MM.1S (cell line): ENCODE results near the gene UBTFL1.
"Not testable (repeated sequence)": the region's sequence is repeated elsewhere in the genome, so short reads cannot be mapped to it uniquely, and the experiment has no call there.

ENCODE experiments used
- DNase-seq: peaks from one replicate; pipeline ENCODE4 v3.0.0-alpha.2; 2015
- H2AFZ ChIP-seq: fragments of 300-600 bp; sonication (generic); 2 replicates; pipeline ENCODE4 v1.6.0; 2016; ENCODE audit warnings: antibody characterized with exemption, low read length
- H3F3A ChIP-seq: fragments of 300-600 bp; sonication (generic); 2 replicates; pipeline ENCODE4 v1.6.1; 2016; ENCODE audit warnings: mild to moderate bottlenecking, antibody characterized with exemption, low read length, moderate library complexity, mixed read lengths; ENCODE audit not compliant: insufficient read depth
- H3K27ac ChIP-seq: fragments of 300-600 bp; sonication (generic); 2 replicates; pipeline ENCODE4 v1.5.1; 2016; ENCODE audit warnings: mild to moderate bottlenecking, low read length
- H3K27me3 ChIP-seq: fragments of 300-600 bp; sonication (generic); replicated peaks from 2 replicates; pipeline ENCODE4 v1.6.0; 2016; ENCODE audit warnings: low read length; ENCODE audit not compliant: insufficient read depth
- H3K36me3 ChIP-seq: fragments of 300-600 bp; sonication (generic); replicated peaks from 2 replicates; pipeline ENCODE4 v1.6.1; 2016; ENCODE audit warnings: mild to moderate bottlenecking, low read length, mixed read lengths; ENCODE audit not compliant: insufficient read depth
- H3K4me1 ChIP-seq: fragments of 300-600 bp; sonication (generic); 2 replicates; pipeline ENCODE4 v1.6.1; 2016; ENCODE audit warnings: low read length, mixed read lengths
- H3K4me2 ChIP-seq: fragments of 300-600 bp; sonication (generic); 2 replicates; pipeline ENCODE4 v1.6.0; 2016; ENCODE audit warnings: low read depth, low read length
- H3K4me3 ChIP-seq: fragments of 300-600 bp; sonication (generic); 2 replicates; pipeline ENCODE4 v1.5.1; 2016; ENCODE audit warnings: low read length, mixed read lengths
- H3K79me2 ChIP-seq: fragments of 300-600 bp; sonication (generic); 2 replicates; pipeline ENCODE4 v1.6.1; 2016; ENCODE audit warnings: mixed run types, low read length, mixed read lengths
- H3K9ac ChIP-seq: fragments of 300-600 bp; sonication (generic); 2 replicates; pipeline ENCODE4 v1.6.1; 2016; ENCODE audit warnings: low read length, mixed read lengths
- H3K9me2 ChIP-seq: fragments of 300-600 bp; sonication (generic); replicated peaks from 2 replicates; pipeline ENCODE4 v1.6.1; 2016; ENCODE audit warnings: mild to moderate bottlenecking, low read length, mixed read lengths; ENCODE audit not compliant: insufficient read depth
- H3K9me3 ChIP-seq: fragments of 300-600 bp; sonication (generic); replicated peaks from 2 replicates; pipeline ENCODE4 v1.6.1; 2016; ENCODE audit warnings: mild to moderate bottlenecking, low read length, mixed read lengths; ENCODE audit not compliant: insufficient read depth
- H4K20me1 ChIP-seq: fragments of 300-600 bp; sonication (generic); 2 replicates; pipeline ENCODE4 v1.6.1; 2016; ENCODE audit warnings: mild to moderate bottlenecking, low read length, moderate library complexity, mixed read lengths; ENCODE audit not compliant: insufficient read depth

The UBTFL1 gene, protein sequence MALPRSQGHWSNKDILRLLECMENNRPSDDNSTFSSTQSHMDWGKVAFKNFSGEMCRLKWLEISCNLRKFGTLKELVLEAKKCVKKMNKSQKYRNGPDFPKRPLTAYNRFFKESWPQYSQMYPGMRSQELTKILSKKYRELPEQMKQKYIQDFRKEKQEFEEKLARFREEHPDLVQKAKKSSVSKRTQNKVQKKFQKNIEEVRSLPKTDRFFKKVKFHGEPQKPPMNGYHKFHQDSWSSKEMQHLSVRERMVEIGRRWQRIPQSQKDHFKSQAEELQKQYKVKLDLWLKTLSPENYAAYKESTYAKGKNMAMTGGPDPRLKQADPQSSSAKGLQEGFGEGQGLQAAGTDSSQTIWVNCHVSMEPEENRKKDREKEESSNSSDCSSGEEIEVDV

DNA sequence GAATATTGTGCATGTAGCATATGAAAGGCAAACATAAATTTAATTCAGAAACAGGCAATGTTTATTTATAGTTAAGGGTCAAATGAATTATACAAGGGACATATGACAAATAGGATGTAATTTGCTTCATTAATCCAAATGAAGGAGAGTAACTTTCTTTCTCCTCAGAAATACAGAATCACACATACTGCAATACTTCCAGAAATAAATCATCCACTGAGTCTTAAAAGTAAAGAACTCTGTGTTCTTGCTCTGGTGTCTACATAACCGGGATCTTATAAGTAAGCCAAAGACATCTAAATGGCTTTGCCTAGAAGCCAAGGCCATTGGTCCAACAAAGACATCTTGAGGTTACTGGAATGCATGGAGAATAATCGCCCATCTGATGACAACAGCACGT lies at the start of gene UBTFL1:
Gene UBTFL1 (plus strand): TSS at position 301 of the 400 bp plus-strand sequence. CDS start 0 bp downstream, at position 301.
- not testable (repeated sequence) for H3K9me2 ChIP-seq, H3K4me3 ChIP-seq, H3K9me3 ChIP-seq, H3K4me2 ChIP-seq, H3K9ac ChIP-seq, H3F3A ChIP-seq, H3K36me3 ChIP-seq, DNase-seq, H3K4me1 ChIP-seq, H4K20me1 ChIP-seq, H3K27ac ChIP-seq, H3K79me2 ChIP-seq, H2AFZ ChIP-seq, H3K27me3 ChIP-seq

- H3K9me3 ChIP-seq, H3K4me1 ChIP-seq, H4K20me1 ChIP-seq, H3K36me3 ChIP-seq, H3K27ac ChIP-seq, H3K4me2 ChIP-seq, H3K4me3 ChIP-seq, H3F3A ChIP-seq, DNase-seq, H3K9ac ChIP-seq, H3K79me2 ChIP-seq, H3K9me2 ChIP-seq, H2AFZ ChIP-seq, H3K27me3 ChIP-seq: not testable (repeated sequence)
Observed at GRCh38 chr11:90051591-90052209, 34.0 kb upstream of the UBTFL1 start.

DNA sequence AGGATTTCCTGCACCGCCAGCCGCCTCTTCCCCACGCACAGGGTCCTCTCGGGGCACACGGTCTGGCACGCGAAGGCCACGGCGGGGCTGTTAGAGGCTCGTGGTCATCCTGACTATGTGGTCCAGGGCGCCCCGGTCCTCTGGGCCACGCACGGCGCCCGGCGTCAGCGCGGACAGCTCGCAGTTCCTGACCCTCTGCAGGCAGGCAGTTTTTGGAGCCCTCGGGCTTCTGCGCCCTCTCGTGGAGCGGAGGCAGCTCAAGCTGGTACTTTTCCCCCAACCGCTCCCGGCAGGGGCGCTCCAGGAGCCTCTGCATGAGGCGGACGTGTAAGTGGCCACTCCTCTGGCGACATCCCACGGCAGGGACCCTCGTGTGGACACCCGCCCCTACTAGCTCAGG lies 33.4 kb upstream of the UBTFL1 start:
- not testable (repeated sequence) for H3K9me2 ChIP-seq, H3K4me3 ChIP-seq, H3K9ac ChIP-seq, H3K9me3 ChIP-seq, H3K27me3 ChIP-seq, H3K27ac ChIP-seq, H3K4me1 ChIP-seq, H4K20me1 ChIP-seq, H3K4me2 ChIP-seq, H2AFZ ChIP-seq, H3F3A ChIP-seq, H3K36me3 ChIP-seq, DNase-seq, H3K79me2 ChIP-seq

- DNase-seq, H3K9me3 ChIP-seq, H3K4me2 ChIP-seq, H3K9me2 ChIP-seq, H3K36me3 ChIP-seq, H3K27ac ChIP-seq, H4K20me1 ChIP-seq, H3K79me2 ChIP-seq, H3F3A ChIP-seq, H3K9ac ChIP-seq, H2AFZ ChIP-seq, H3K4me1 ChIP-seq, H3K4me3 ChIP-seq, H3K27me3 ChIP-seq: not testable (repeated sequence)
Observed at GRCh38 chr11:90053545-90053944, 32.2 kb upstream of the UBTFL1 start.

DNA sequence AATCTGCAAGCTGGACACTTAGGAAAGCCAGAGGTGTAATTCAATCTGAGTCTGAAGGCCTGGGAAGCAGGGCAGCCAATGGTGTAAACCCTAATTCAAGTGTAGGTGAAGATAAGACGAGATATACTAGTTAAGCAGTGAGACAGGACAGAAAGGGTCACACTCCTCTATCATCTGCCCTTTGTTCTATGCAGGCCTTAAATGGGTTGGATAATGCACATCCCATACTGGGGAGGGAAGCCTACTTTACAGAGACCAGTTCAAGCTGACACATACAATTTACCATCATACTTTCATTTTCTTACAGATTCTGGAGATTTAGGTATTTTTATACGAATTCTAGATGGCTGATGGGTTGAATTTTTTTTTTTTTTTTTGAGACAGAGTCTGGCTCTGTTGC lies 3.0 kb downstream of the UBTFL1 start:
- H3K9ac ChIP-seq, DNase-seq, H3K79me2 ChIP-seq, H3K36me3 ChIP-seq, H3K4me3 ChIP-seq, H3K27me3 ChIP-seq, H4K20me1 ChIP-seq, H3F3A ChIP-seq, H3K9me2 ChIP-seq, H2AFZ ChIP-seq, H3K27ac ChIP-seq, H3K4me1 ChIP-seq, H3K9me3 ChIP-seq, H3K4me2 ChIP-seq: not testable (repeated sequence)

DNA sequence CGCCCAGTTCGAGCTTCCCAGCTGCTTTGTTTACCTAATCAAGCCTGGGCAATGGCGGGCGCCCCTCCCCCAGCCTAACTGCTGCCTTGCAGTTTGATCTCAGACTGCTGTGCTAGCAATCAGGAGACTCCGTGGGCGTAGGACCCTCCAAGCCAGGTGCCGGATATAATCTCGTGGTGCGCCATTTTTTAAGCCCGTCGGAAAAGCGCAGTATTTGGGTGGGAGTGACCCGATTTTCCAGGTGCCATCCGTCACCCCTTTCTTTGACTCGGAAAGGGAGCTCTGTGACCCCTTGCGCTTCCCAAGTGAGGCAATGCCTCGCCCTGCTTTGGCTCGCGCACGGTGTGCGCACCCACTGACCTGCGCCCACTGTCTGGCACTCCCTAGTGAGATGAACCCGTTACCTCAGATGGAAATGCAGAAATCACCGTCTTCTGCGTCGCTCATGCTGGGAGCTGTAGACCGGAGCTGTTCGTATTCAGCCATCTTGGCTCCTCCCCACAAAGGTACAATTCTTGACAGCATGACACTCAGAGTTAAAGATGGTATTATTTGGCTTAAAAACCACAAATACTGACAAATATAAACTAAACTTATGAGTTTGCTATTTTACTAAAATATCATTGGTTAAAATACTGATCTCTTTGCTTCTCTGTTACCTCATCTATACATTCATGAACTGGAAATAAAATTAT lies 9.6 kb downstream of the UBTFL1 start:
- H3K36me3 ChIP-seq, H3K9ac ChIP-seq, H3K4me1 ChIP-seq, H4K20me1 ChIP-seq, H2AFZ ChIP-seq, H3K4me3 ChIP-seq, H3K79me2 ChIP-seq, H3K4me2 ChIP-seq, H3F3A ChIP-seq, H3K27ac ChIP-seq, H3K27me3 ChIP-seq, DNase-seq, H3K9me3 ChIP-seq, H3K9me2 ChIP-seq: not testable (repeated sequence)

DNA sequence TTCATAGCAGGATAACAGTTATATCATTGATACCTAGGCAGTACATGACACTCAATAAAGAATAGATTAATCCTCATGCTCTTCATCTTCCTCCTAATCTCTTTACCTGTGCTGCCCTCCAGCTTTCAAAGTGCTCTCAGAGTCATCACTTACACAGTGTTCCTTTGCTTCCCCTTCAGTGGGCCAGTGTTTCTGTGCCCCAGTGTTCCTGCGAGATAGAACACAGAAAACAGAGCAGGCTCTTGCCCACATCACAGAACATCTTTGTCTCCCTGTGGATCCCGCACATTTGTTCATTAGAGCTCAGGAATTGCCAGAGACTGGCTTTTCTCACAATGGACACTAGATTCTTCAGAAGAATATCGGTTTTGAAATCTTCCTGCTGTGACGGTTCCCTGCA lies 12.5 kb downstream of the UBTFL1 start:
- H3K9ac ChIP-seq, H3K36me3 ChIP-seq, H3K4me2 ChIP-seq, H3K27ac ChIP-seq, H3K27me3 ChIP-seq, H4K20me1 ChIP-seq, H3F3A ChIP-seq, H2AFZ ChIP-seq, H3K9me3 ChIP-seq, H3K79me2 ChIP-seq, H3K9me2 ChIP-seq, H3K4me3 ChIP-seq, H3K4me1 ChIP-seq, DNase-seq: not testable (repeated sequence)
